Measurements from ENCODE around the gene TIAM2.

Gene TIAM2
- long read RNA-seq: 0 reads

DNA sequence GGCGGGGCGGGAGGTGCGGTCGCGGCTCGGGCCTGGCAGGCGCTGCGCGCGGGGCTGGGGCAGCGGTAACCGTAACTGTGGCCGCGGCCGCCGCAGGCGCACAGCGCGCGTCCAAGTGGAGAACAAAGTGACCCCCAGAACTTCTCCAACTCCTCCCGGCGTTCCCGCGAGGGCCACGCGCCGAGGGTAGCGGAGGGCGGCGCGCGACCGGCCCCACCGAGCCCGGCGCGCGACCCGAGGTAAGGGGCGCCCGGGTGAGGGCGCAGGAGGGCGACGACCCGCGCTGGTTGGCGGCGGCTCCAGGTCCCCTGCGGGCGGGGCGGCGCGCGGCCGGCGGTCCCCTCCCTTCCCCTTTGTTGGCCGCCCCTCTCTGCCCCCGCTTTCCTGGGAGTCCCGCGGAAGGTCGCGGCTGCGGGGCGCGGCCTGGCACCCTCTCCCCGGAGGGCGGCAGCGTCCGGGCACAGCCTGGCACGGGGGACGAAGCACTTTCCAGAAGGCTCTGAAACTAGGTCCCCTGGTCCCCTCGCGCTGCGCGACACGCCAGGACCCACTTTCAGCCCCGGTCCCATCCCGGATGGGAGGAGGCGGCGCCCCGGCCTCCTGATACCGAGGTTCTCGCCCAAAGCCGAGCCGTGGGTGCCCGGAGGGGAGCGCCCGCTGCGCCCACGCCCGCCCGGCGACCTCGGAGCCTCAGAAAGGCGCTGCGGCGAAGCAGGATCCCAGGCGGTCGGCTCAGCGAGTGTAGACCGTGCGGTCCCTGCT is at the start of gene TIAM2:
Gene TIAM2, plus strand, starts transcription at position 62 of the 762 bp plus-strand sequence. CDS start 133,909 bp downstream, outside the sequence.
- no peak for TF ChIP-seq POLR2AphosphoS5 (IDR thresholded peaks at IDR 0.05; ENCODE audit: low read depth)
- TF ChIP-seq CTCF (IDR thresholded peaks at IDR 0.05; ENCODE audit: insufficient read depth, low read length): no peak
- no peak for TF ChIP-seq REST (IDR thresholded peaks at IDR 0.05; ENCODE audit: insufficient replicate concordance, low read depth)
- no peak for TF ChIP-seq GABPA (IDR thresholded peaks at IDR 0.05; ENCODE audit: low read depth)
- TF ChIP-seq SPI1 (IDR thresholded peaks at IDR 0.05; ENCODE audit: borderline replicate concordance, low read depth): no peak
- peaks cover 22% of the 10 kb centered on the region for H3K27me3 ChIP-seq (ENCODE audit: insufficient read depth, poor library complexity, severe bottlenecking)
- no peak within 1 kb of the TSS for H3K27ac ChIP-seq (replicated peaks)
- peak within 1 kb of the TSS; percentile 24 for H3K4me3 ChIP-seq (replicated peaks; ENCODE audit: insufficient read depth, low read length)
- no peak for DNase-seq (ENCODE audit: low read depth in 1 of 2, low spot score in 1 of 2)

GRCh38 chr6:154950979-154951344 is 44.2 kb upstream of the TIAM2 start:
- Histone ChIP-seq H3K4me3 (replicated peaks; ENCODE audit: insufficient read depth, low read length) (no peak overlapping the region), H3K27me3 (ENCODE audit: insufficient read depth, poor library complexity, severe bottlenecking) (no peaks in the 10 kb centered on the region), H3K27ac (replicated peaks) (no peak overlapping the region)
- DNase-seq (ENCODE audit: low read depth in 1 of 2, low spot score in 1 of 2): no peak
- TF ChIP-seq SPI1 (IDR thresholded peaks at IDR 0.05; ENCODE audit: borderline replicate concordance, low read depth) (no peak), POLR2AphosphoS5 (IDR thresholded peaks at IDR 0.05; ENCODE audit: low read depth) (no peak), CTCF (IDR thresholded peaks at IDR 0.05; ENCODE audit: insufficient read depth, low read length) (no peak), GABPA (IDR thresholded peaks at IDR 0.05; ENCODE audit: low read depth) (no peak)

GRCh38 chr6:154951345-154952200 is 43.5 kb upstream of the TIAM2 start:
- H3K4me3 ChIP-seq (replicated peaks; ENCODE audit: insufficient read depth, low read length): no peak overlapping the region
- no peaks in the 10 kb centered on the region for H3K27me3 ChIP-seq (ENCODE audit: insufficient read depth, poor library complexity, severe bottlenecking)
- no peak overlapping the region for H3K27ac ChIP-seq (replicated peaks)
- peak; percentile 74 for TF ChIP-seq POLR2AphosphoS5 (IDR thresholded peaks at IDR 0.05; ENCODE audit: low read depth)
- no peak for TF ChIP-seq CTCF (IDR thresholded peaks at IDR 0.05; ENCODE audit: insufficient read depth, low read length)
- TF ChIP-seq SPI1 (IDR thresholded peaks at IDR 0.05; ENCODE audit: borderline replicate concordance, low read depth): peak; percentile 92
- TF ChIP-seq GABPA (IDR thresholded peaks at IDR 0.05; ENCODE audit: low read depth): peak; percentile 16; the same call in 1 of the 2 replicates
- peak; percentile 6 to 74 for DNase-seq (ENCODE audit: low read depth in 1 of 2, low spot score in 1 of 2)

GRCh38 chr6:154953644-154954043 is 41.5 kb upstream of the TIAM2 start:
- no peak overlapping the region for H3K4me3 ChIP-seq (replicated peaks; ENCODE audit: insufficient read depth, low read length)
- TF ChIP-seq CTCF (IDR thresholded peaks at IDR 0.05; ENCODE audit: insufficient read depth, low read length) (no peak), SPI1 (IDR thresholded peaks at IDR 0.05; ENCODE audit: borderline replicate concordance, low read depth) (no peak), GABPA (IDR thresholded peaks at IDR 0.05; ENCODE audit: low read depth) (no peak), REST (IDR thresholded peaks at IDR 0.05; ENCODE audit: insufficient replicate concordance, low read depth) (no peak), POLR2AphosphoS5 (IDR thresholded peaks at IDR 0.05; ENCODE audit: low read depth) (no peak)
- H3K27ac ChIP-seq (replicated peaks): no peak overlapping the region
- DNase-seq (ENCODE audit: low read depth in 1 of 2, low spot score in 1 of 2): no peak
- H3K27me3 ChIP-seq (ENCODE audit: insufficient read depth, poor library complexity, severe bottlenecking): no peaks in the 10 kb centered on the region
